Neural progenitor cell (in vitro differentiated cells): Measurements from ENCODE around the gene NUP50. TPM values are rescaled to one million over a fixed set of nuclear protein-coding genes. Genes with fewer than 3 reads are reported as not detected.
A peak's percentile ranks its signal among the peaks of the same experiment; 100 is the strongest.

Experiments used
- DNase-seq: peaks from one replicate; pipeline ENCODE4 v3.0.0-alpha.2; 2016; ENCODE audit warnings: low spot score
- H2AFZ ChIP-seq: fragments of 200-600 bp; sonication (generic); replicated peaks from 2 replicates; pipeline ENCODE4 v1.6.1; 2016; ENCODE audit warnings: antibody characterized with exemption
- H3F3A ChIP-seq: fragments of 200-600 bp; sonication (generic); 2 replicates; pipeline ENCODE4 v1.6.1; 2016; ENCODE audit warnings: antibody characterized with exemption, low read depth
- H3K27ac ChIP-seq: fragments of 200-600 bp; sonication (generic); 2 replicates; pipeline ENCODE4 v1.5.1; 2016; ENCODE audit warnings: mild to moderate bottlenecking
- H3K27me3 ChIP-seq: fragments of 200-600 bp; sonication (generic); 2 replicates; pipeline ENCODE4 v1.6.1; 2016; ENCODE audit warnings: mild to moderate bottlenecking, moderate library complexity
- H3K36me3 ChIP-seq: fragments of 200-600 bp; sonication (generic); 2 replicates; pipeline ENCODE4 v1.5.1; 2016
- H3K4me1 ChIP-seq: fragments of 200-600 bp; sonication (generic); 2 replicates; pipeline ENCODE4 v1.6.1; 2016; ENCODE audit warnings: mixed run types
- H3K4me2 ChIP-seq: fragments of 200-600 bp; sonication (generic); 2 replicates; pipeline ENCODE4 v1.6.1; 2016
- H3K4me3 ChIP-seq: fragments of 200-600 bp; sonication (generic); 2 replicates; pipeline ENCODE4 v1.5.1; 2016
- H3K79me2 ChIP-seq: fragments of 200-600 bp; sonication (generic); 2 replicates; pipeline ENCODE4 v1.6.1; 2016; ENCODE audit warnings: low read depth
- H3K9ac ChIP-seq: fragments of 200-600 bp; sonication (generic); 2 replicates; pipeline ENCODE4 v1.6.1; 2016
- H3K9me3 ChIP-seq: fragments of 200-600 bp; sonication (generic); 2 replicates; pipeline ENCODE4 v1.5.1; 2016; ENCODE audit warnings: low read depth
- H4K20me1 ChIP-seq: fragments of 200-600 bp; sonication (generic); 2 replicates; pipeline ENCODE4 v1.6.1; 2016; ENCODE audit warnings: low read depth
- H3K27ac Mint-ChIP-seq: 3 replicates; pipeline ENCODE4 v1.8.0; 2021; ENCODE audit warnings: mixed read lengths
- H3K27me3 Mint-ChIP-seq: 2 replicates; pipeline ENCODE4 v1.8.0; 2022; ENCODE audit warnings: low read depth, mild to moderate bottlenecking, inconsistent platforms, moderate library complexity, mixed read lengths; ENCODE audit not compliant: insufficient read depth
- H3K36me3 Mint-ChIP-seq: 3 replicates; pipeline ENCODE4 v1.8.0; 2021; ENCODE audit warnings: mixed read lengths
- H3K4me1 Mint-ChIP-seq: 3 replicates; pipeline ENCODE4 v1.8.0; 2021; ENCODE audit warnings: mixed read lengths
- H3K4me3 Mint-ChIP-seq: 3 replicates; pipeline ENCODE4 v1.8.0; 2021; ENCODE audit warnings: mild to moderate bottlenecking, moderate library complexity, mixed read lengths
- H3K9me3 Mint-ChIP-seq: 3 replicates; pipeline ENCODE4 v1.8.0; 2020; ENCODE audit warnings: mixed read lengths
- EZH2 ChIP-seq: fragments of 200-600 bp; sonication (generic); IDR thresholded peaks from 2 replicates; pipeline ENCODE4 v1.6.1; 2017; ENCODE audit warnings: antibody characterized with exemption, mild to moderate bottlenecking, moderate library complexity
- EZH2phosphoT487 ChIP-seq: fragments of 200-600 bp; sonication (generic); IDR thresholded peaks from 2 replicates; pipeline ENCODE4 v1.6.1; 2017; ENCODE audit warnings: antibody characterized with exemption
- total RNA-seq: library from RNA; depleted of rRNA; stranded (reverse); fragments of >200 nt; gene quantifications from 2 replicates; pipeline ENCODE4 v1.2.3, GENCODE V29; 2015; ENCODE audit warnings: low replicate concordance
- TF ChIP-seq, protein P1 (sequence below): fragments of 200-600 bp; sonication (generic); IDR thresholded peaks from 2 replicates; pipeline ENCODE4 v1.5.1; 2017; ENCODE audit warnings: antibody characterized with exemption, mild to moderate bottlenecking

Gene NUP50
- total RNA-seq, 1 donor from 2014 or later: 96.8 TPM

DNA sequence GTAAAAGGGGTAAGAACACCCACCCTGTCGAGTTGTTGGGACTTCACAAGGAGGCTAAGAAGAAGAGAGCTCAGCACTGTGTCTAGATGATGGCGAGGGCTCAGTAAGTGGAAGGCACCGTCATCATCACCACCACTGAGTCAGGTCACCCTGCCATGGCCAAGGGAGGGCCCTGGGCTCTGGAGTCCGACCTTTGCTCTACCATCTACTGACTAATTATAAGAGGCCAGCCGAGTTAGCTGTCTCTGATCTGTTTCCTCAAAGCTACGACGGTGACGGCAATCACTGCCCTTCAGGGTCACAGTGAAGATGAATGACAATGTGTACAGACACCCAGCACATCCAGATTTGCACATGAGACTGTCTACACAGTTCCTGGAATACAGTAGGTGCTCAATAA, 47.7 kb downstream of the NUP50 start:
- no peak overlapping the region for H3K4me3 Mint-ChIP-seq
- no peak for DNase-seq
- no peak overlapping the region for H3K9ac ChIP-seq
- no peaks in the 10 kb centered on the region for H3K9me3 ChIP-seq
- no peak overlapping the region for H3K27ac Mint-ChIP-seq
- no peak overlapping the region for H3K4me3 ChIP-seq
- H3K79me2 ChIP-seq: no peaks in the 10 kb centered on the region
- H3K27ac ChIP-seq: no peak overlapping the region
- no peak overlapping the region for H2AFZ ChIP-seq
- TF ChIP-seq EZH2phosphoT487 (no peak), EZH2 (no peak)
- TF ChIP-seq, protein P1, sequence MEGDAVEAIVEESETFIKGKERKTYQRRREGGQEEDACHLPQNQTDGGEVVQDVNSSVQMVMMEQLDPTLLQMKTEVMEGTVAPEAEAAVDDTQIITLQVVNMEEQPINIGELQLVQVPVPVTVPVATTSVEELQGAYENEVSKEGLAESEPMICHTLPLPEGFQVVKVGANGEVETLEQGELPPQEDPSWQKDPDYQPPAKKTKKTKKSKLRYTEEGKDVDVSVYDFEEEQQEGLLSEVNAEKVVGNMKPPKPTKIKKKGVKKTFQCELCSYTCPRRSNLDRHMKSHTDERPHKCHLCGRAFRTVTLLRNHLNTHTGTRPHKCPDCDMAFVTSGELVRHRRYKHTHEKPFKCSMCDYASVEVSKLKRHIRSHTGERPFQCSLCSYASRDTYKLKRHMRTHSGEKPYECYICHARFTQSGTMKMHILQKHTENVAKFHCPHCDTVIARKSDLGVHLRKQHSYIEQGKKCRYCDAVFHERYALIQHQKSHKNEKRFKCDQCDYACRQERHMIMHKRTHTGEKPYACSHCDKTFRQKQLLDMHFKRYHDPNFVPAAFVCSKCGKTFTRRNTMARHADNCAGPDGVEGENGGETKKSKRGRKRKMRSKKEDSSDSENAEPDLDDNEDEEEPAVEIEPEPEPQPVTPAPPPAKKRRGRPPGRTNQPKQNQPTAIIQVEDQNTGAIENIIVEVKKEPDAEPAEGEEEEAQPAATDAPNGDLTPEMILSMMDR: no peak
- peaks cover 5% of the 10 kb centered on the region for H3K27me3 ChIP-seq
- peaks cover 6% of the 10 kb centered on the region for H3K27me3 Mint-ChIP-seq
- H3F3A ChIP-seq: peaks cover 17% of the 10 kb centered on the region
- no peaks in the 10 kb centered on the region for H3K36me3 Mint-ChIP-seq
- no peaks in the 10 kb centered on the region for H3K9me3 Mint-ChIP-seq
- no peak overlapping the region for H3K4me2 ChIP-seq
- H3K4me1 ChIP-seq: peaks cover 15% of the 10 kb centered on the region
- H3K4me1 Mint-ChIP-seq: peaks cover 56% of the 10 kb centered on the region
- H4K20me1 ChIP-seq: peaks cover 74% of the 10 kb centered on the region
- no peaks in the 10 kb centered on the region for H3K36me3 ChIP-seq

- H3K36me3 Mint-ChIP-seq: no peaks in the 10 kb centered on the region
- Histone ChIP-seq H3K79me2 (no peaks in the 10 kb centered on the region), H2AFZ (no peak overlapping the region), H3K27me3 (peaks cover 5% of the 10 kb centered on the region), H3K27ac (no peak overlapping the region), H3F3A (peaks cover 21% of the 10 kb centered on the region), H3K4me3 (peak overlapping the region; percentile 24), H4K20me1 (peaks cover 78% of the 10 kb centered on the region), H3K9ac (no peak overlapping the region), H3K4me1 (peaks cover 15% of the 10 kb centered on the region), H3K36me3 (no peaks in the 10 kb centered on the region), H3K9me3 (no peaks in the 10 kb centered on the region), H3K4me2 (peak overlapping the region; percentile 68)
- DNase-seq: no peak
- no peak overlapping the region for H3K27ac Mint-ChIP-seq
- H3K4me1 Mint-ChIP-seq: peaks cover 60% of the 10 kb centered on the region
- H3K27me3 Mint-ChIP-seq: peaks cover 6% of the 10 kb centered on the region
- TF ChIP-seq EZH2 (no peak), EZH2phosphoT487 (no peak)
- TF ChIP-seq, protein P1: no peak
- H3K4me3 Mint-ChIP-seq: no peak overlapping the region
- H3K9me3 Mint-ChIP-seq: no peaks in the 10 kb centered on the region
Measured at GRCh38 chr22:45211848-45212247, 48.1 kb downstream of the NUP50 start.

GRCh38 chr22:45212306-45212709, 48.6 kb downstream of the NUP50 start:
- H3K27ac Mint-ChIP-seq: no peak overlapping the region
- Histone ChIP-seq H3K4me1 (peaks cover 15% of the 10 kb centered on the region), H3K4me3 (peak overlapping the region; percentile 24), H3K9me3 (no peaks in the 10 kb centered on the region), H3K27ac (no peak overlapping the region), H3K36me3 (no peaks in the 10 kb centered on the region), H3F3A (peaks cover 22% of the 10 kb centered on the region), H3K4me2 (peak overlapping the region; percentile 68), H3K9ac (no peak overlapping the region), H2AFZ (no peak overlapping the region), H4K20me1 (peaks cover 82% of the 10 kb centered on the region), H3K27me3 (peaks cover 5% of the 10 kb centered on the region), H3K79me2 (no peaks in the 10 kb centered on the region)
- no peak overlapping the region for H3K4me3 Mint-ChIP-seq
- peaks cover 60% of the 10 kb centered on the region for H3K4me1 Mint-ChIP-seq
- no peaks in the 10 kb centered on the region for H3K36me3 Mint-ChIP-seq
- H3K9me3 Mint-ChIP-seq: no peaks in the 10 kb centered on the region
- peak; percentile 48 for DNase-seq
- peaks cover 6% of the 10 kb centered on the region for H3K27me3 Mint-ChIP-seq
- no peak for TF ChIP-seq EZH2
- TF ChIP-seq EZH2phosphoT487: no peak
- TF ChIP-seq, protein P1: no peak
